Ammon's horn (tissue), 1 donor: ENCODE data around the gene FOXS1.

Experiments
- DNase-seq: peaks from one replicate; pipeline ENCODE4 v3.0.0-alpha.2; 2016; ENCODE audit warnings: low spot score

The FOXS1 gene

GRCh38 chr20:31845300-31845863, at the start of gene FOXS1:
TSS of gene FOXS1 (minus strand) at chr20:31845604. CDS start at chr20:31845542, 62 bp downstream.
- DNase-seq, result peak; percentile 34

- DNase-seq, result no peak
These were observed 45.2 kb upstream of the FOXS1 start for GRCh38 chr20:31890646-31891045.

- DNase-seq, result no peak
These were observed 38.4 kb upstream of the FOXS1 start for GRCh38 chr20:31883829-31884228.

GRCh38 chr20:31881945-31882344, 36.5 kb upstream of the FOXS1 start:
- DNase-seq, result no peak

- DNase-seq, result peak; percentile 97
These were observed 34.0 kb upstream of the FOXS1 start for GRCh38 chr20:31879143-31879987.

GRCh38 chr20:31877684-31878083, 32.3 kb upstream of the FOXS1 start:
- no peak for DNase-seq

- DNase-seq, result no peak
These were observed 30.3 kb upstream of the FOXS1 start for GRCh38 chr20:31875671-31876070.

GRCh38 chr20:31872406-31872805, 27.0 kb upstream of the FOXS1 start:
- DNase-seq, result no peak

GRCh38 chr20:31871618-31871954, 26.2 kb upstream of the FOXS1 start:
- no peak for DNase-seq

GRCh38 chr20:31870726-31871617, 25.6 kb upstream of the FOXS1 start:
- DNase-seq, result no peak

GRCh38 chr20:31869942-31870725, 24.7 kb upstream of the FOXS1 start, which contains the start of the genes DUSP15 and TTLL9:
TSS of gene DUSP15 (minus strand) at chr20:31870527. CDS start at chr20:31870337, 190 bp downstream.
TSS of gene TTLL9 (plus strand) at chr20:31870634. CDS start at chr20:31871127, 493 bp downstream.
- DNase-seq, result peak; percentile 68

- DNase-seq, result no peak
These were observed 24.2 kb upstream of the FOXS1 start for GRCh38 chr20:31869673-31869941.

- DNase-seq, result no peak
These were observed 23.7 kb upstream of the FOXS1 start for GRCh38 chr20:31868853-31869672.

GRCh38 chr20:31866221-31866620, 20.8 kb upstream of the FOXS1 start:
- no peak for DNase-seq

- DNase-seq, result no peak
These were observed 19.4 kb upstream of the FOXS1 start for GRCh38 chr20:31864521-31865400.

GRCh38 chr20:31863296-31864085, 18.1 kb upstream of the FOXS1 start:
- no peak for DNase-seq

GRCh38 chr20:31862506-31862905, 17.1 kb upstream of the FOXS1 start:
- DNase-seq, result no peak

- no peak for DNase-seq
These were observed 16.7 kb upstream of the FOXS1 start for GRCh38 chr20:31862157-31862470.

- DNase-seq, result peak; percentile 45
These were observed 16.2 kb upstream of the FOXS1 start for GRCh38 chr20:31861385-31862156.
